GM19193 (cell line): ENCODE data around the gene PRUNE2.

ENCODE experiments used
- POLR2A ChIP-seq: IDR thresholded peaks from 4 replicates; pipeline ENCODE4 v1.6.1; 2011; ENCODE audit not compliant: insufficient read depth, insufficient read length; ENCODE audit errors: extremely low read depth

Gene PRUNE2

DNA sequence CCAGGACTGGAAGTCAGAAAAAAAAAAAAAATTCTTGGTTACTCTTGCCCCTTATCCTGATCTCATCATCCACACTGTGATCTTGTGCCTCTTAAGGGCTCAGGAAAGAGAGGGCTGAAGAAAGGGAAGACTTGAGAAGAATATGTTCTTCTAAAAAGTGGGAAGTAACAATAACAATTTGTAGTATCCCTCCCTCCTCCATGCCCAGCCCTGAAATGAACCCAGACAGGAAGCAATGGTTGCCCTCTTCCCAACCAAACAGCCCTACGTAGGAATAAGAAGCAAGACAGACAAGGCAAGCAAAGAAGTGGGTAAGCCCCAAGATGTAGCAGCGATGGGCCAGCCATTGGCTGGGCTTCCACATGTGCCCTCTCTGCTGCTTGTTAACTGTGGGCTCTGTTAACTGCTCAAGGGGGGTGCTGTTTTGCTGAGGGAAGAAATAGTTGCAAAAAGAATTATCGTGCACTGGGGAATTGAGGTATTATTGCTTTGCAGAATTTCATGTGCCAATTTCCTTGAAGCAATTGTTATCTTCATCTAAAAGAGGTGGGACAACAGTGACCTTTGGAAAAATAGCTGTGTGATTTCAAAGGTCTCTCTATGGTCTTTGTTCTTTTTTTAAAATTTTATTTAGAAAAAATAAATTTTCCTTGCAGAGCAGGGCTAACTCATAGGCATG is 288.3 kb downstream of the PRUNE2 start:
- TF ChIP-seq POLR2A = no peak

DNA sequence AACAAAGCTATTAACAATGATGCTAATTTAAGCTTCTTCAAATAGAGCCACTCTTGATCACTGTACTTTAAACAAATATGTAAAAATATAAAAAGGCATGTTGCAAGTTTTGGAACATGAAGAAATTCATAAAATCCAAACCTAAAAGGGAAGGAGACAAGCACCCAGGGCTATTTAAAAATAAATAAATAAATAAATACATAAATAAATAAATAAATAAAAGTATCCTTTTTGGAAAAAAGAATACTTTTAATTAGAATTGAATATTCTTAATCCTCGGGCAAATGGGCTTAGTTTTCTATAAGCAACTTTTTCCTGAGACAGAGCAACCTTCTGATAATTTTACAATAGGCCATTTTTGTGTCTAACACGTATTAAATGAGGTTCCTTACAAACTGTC is 289.1 kb downstream of the PRUNE2 start:
- no peak for TF ChIP-seq POLR2A

DNA sequence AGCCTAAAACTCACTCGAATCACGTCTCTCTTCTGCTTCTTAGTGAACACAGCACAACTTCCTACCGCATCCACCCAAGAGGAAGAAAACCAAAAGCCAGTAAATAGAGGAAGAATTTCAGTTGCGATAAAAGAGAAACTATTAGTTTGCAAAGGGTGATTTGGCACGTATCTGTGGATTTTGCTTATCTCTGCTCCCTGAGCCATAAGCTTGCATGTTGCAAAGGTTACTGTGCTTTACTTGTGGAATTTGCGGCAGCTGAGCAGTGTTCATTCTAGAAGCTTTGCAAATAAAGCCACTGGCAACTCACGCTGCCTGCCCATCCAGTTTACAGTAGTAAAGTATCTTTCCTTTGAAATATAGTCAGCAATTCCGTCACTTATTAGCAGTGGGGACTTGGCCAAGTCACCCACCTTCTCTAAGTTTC is 290.7 kb downstream of the PRUNE2 start:
- TF ChIP-seq POLR2A = no peak

DNA sequence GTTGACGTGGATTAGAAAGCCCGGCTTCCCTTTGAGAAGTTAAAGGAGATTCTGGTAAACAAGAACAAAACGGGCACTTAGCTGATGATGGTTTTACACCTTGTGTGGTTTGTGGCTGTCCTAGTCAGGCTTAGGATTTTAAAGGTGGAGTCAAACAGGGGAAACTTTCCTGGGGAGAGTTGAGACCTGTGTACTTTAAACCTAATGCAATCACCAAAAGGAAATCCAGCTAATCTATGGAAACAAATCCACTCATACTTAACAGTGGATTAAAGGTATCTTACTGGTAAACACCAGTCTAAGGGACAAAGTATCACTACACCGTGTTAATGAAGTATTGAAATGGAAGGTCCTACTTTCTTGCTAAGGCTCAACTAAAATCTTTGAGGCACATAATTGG is 291.9 kb downstream of the PRUNE2 start:
- no peak for TF ChIP-seq POLR2A

DNA sequence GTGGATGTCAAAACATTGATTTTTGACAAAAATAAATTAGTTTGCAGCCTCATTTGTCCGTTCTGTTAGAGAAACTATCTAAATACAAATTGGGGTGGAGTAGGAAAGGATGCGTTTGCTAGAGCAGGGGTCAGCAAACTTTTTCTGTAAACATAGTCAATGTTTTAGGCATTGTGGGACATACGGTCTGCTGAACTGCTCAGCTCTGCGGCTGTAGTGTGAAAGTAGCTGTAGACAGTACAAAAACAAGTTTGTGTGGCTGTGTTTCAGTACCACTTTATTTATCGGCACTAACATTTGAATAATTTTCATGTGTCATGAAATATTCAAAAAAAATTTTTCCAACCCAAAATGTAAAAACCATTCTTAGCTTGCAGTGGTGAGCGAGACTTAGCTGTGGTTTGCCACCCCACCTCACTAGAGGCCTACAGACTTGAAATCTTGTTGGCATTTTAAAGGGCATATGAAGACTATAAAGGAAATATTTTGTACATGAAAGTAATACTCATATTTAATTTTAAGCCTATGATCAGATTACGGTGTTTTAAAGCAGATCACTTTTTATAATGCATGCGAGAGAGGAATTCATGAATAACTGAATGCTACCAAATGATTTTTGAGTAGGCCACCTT is 292.6 kb downstream of the PRUNE2 start:
- TF ChIP-seq POLR2A = no peak

DNA sequence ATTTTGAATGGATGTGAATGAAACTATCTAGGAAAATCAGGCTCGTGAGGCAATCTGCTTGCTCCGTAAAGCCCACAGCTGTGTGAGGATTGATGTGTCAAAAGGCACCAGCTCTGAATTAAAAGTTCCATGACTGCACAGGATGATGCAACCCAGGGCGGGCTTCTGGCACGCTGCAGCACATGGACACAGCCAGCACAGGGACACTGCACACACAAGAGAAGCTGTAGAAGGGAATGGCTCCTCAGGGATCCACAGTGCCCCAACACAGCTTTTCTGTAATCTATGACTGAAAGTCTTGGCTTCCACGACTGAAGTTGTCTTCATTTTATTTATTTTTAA is 295.9 kb downstream of the PRUNE2 start:
- no peak for TF ChIP-seq POLR2A

DNA sequence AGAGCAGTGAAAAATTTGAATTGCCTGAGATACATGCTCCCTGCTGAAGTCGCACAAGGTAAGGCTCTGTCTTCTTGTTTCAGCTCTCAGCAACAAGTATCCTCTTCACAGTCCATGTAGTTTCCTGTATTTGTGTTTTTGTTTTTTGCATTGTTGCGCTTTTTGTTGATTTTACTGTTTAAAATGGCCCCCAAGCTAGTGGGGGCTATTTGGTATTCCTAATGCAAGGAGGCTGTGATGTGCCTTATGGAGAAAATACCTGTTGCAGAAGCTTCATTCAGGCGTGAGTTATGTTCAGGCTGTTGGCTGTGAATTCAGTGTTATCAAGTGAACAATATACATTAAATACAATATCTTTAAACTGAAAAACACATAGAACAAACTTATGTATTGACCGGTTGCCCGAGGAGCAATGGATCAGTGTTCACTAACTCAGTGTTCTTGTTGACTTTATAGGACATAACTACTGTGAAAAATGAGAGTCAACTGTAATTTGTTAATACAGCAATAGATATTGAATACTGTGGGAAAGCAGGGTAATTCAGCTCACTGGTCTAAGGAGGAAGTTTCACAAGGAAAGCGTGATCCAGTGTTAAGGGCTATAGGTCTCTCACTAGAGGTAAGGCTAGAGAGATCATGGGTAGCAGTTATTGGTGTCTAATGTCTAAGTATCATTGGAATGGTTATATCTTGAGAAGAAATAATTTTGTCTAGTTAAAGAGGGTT is 296.5 kb downstream of the PRUNE2 start:
- TF ChIP-seq POLR2A = no peak

DNA sequence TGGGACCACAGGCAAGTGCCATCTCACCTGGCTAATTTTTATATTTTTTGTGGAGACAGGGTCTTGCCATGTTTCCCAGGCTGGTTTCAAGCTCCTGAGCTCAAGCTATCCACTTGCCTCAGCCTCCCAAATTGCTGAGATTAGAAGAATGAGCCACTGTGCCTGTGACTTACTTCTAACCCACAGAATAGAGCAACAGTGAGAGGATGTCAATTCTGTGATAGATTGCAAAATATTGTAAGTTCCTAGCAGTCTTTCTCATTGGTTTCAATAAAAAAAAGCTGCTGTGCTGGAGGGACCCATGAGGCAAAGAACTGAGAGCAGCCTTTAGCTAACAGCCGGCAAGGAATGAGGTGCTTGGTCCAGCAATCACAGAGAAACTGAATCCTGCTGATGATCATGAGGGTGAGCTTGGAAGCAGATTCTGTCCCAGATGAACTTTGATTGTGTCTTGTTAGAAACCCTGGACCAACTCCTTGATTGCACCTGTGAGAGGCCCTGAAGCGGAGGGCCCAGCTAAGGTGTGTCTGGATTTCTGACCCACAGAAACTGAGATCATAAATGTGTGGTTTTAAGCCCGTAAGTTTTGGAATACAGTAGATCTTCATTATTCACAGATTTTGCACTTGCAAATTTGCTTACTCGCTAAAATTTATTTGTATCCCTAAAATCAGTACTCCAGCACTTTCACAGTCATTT is 297.2 kb downstream of the PRUNE2 start:
- no peak for TF ChIP-seq POLR2A

DNA sequence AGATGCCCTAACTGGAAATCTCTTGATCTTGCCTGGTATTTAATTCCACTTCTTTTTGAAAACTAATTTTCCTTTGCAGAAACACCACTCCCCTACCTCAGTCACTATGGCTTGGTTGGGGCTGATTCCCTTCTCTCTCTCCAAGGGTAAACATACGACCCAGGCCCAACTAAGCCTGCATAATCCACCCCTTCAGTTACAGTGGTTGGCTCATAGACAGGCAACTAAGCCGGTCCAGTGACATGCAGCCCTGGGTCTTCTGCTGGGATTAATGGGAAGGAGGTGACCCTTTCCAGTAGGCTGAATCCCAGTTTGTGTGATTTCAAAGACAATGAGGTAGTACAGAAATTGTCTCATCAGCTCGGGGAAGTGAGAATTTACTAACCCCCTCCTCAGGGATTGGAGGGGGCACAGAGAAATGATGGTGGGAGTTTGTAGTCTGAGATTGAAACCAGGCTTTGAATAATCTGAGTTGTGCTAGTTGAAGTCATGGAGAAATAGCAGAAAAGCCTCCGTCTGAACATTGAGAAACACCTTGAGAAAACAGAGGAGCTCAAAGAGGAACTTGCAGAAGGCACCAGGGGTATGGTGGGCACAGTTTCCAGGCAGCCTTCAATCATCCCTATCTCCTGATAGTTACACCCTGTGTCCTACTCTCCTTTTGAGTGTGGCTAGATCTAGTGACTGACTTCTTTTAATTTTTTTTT is 298.0 kb downstream of the PRUNE2 start:
- TF ChIP-seq POLR2A = no peak

DNA sequence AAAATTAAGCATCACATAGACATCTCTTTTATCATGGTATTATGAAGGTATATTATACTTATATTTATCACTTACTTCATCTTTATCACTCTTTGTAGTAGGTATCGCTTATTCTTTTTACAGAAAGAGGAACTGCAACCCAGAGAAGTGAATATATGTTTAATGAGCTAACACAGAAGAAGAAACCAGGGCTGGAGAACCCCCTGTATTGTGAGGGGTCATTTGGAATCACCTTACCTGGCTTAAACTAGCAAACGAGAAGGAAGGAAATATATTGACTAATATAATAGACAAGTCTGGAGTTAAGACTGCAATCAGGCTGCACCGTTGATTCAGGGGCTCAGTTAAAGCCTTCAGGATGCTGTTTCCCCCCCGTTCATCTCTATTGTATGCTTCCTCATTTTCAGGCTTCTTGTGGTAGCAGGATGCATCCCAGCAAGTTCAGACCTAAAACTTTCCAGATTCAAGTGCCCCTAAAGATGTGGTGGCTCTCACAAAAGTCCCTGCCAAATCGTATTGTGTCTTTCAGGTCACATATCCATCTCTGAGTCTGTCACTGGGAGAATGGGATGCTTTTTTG is 300.5 kb downstream of the PRUNE2 start:
- TF ChIP-seq POLR2A = no peak

DNA sequence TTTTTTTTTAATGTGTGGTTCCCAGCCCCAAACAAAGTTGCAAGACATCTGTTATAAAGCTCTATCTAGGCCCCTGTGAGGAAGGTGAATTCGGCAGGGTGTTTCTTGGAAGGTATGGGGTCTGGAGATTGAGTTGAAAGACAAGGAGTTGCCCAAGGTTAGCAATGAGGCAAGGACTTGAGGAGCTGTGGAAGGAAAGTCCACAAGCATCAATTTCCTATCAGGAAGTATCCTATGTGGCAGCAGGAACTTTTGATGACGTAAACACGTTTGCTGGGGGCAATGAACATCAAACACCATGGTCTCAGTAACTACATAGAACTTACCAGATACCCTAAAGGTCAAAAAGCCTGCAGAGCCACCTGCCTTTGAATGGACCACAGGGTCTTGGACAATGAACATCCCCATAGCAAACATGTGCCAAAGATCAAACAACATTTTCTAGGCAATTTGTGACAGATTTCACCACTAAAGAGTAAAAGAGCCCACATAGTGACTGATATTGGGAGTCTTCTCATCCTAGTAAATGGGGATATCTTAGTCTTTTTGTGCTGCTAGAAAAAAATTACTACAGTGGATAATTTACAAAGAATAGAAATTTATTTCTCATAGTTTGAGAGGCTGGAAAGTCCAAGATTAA is 301.9 kb downstream of the PRUNE2 start:
- TF ChIP-seq POLR2A = no peak

DNA sequence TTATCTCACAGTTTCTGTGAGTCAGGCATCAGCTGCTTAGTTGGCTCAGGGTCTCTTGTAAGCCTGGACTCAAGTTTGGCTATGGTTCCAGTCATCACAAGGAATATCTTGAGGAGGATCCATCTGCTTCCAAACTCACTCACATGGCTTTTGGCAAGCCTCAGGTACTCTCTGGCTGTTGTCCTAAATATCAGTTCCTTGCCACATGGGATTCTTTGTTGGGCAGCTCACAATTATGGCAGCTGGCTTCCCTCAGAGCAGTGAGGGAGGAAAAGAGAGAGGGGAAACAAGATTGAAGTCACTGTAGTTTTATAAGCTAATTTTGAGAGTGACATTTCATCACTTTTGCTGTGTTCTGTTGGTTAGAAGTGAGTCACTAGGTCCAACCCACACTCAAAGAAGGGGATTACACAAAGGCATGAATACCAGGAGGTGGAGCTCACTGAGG is 302.4 kb downstream of the PRUNE2 start:
- TF ChIP-seq POLR2A = no peak

DNA sequence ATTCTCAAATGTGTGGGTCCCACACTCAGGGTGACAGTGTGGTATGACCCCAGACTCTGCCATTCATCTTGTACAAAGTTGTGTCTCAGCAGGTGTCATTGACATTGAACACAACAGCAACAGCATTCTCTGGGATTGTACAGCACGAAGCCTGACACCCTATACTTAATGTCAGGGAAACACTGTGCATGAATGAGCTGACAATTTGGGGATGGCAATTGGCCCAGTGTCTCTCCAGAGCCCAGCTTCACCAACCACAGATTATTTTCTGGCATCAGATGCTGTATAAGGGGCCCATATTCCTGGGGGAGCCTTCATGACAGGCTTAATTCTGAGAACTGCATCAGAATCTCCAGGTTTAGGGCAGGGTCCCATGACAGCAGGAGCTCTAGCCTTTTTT is 303.7 kb downstream of the PRUNE2 start:
- no peak for TF ChIP-seq POLR2A

DNA sequence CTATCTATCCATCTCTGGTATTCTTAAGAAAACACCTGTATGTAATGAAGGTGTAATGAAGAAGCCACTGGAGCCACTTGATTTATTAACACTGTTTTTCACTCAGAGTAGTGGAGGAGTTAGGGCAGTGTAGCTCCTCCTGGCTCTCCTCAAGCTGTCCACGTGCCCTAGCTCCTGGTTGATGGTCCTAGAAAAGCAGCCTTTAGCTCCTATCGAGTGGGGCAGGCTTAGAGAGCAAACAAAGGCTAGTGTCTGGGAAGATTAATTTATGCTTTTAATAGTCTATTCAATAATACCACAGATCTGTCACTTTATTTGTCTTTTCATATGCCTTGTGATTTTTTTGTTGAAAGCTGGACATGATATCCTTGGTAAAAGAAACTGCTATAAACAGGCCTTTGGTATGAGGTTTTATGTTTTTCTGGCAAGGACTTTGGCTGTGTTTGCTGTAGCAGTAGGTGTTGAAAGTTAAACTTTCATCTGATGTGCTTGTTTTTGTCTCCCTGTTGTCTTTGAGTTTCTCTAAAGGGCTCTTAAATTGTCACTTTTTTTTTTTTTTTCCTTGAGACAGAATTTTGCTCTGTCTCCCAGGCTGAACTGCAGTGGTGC is 305.8 kb downstream of the PRUNE2 start:
- no peak for TF ChIP-seq POLR2A
